Lower lobe of right lung (tissue), 2 donors: Measurements from ENCODE around the gene TANC1. TPM values are rescaled to one million over a fixed set of nuclear protein-coding genes. Genes with fewer than 3 reads are reported as not detected.

Experiments used
- ATAC-seq, 2 donors: fragments of 200-7000 bp; cut with Tn5 transposase; one replicate each; pipeline ENCODE4 v1.9.1; 2020 to 2022; ENCODE audit warnings: mild to moderate bottlenecking in 2 of 2, moderate library complexity in 2 of 2
- DNase-seq: peaks from one replicate; pipeline ENCODE4 v3.0.0-alpha.2; 2020
- H3K27ac ChIP-seq: fragments of 200-600 bp; one replicate; pipeline ENCODE4 v1.8.0; 2022
- H3K27me3 ChIP-seq: fragments of 200-600 bp; one replicate; pipeline ENCODE4 v1.8.0; 2022; ENCODE audit warnings: low read depth
- H3K36me3 ChIP-seq: fragments of 200-600 bp; one replicate; pipeline ENCODE4 v1.8.0; 2022; ENCODE audit warnings: mild to moderate bottlenecking
- H3K4me1 ChIP-seq: fragments of 200-600 bp; one replicate; pipeline ENCODE4 v1.8.0; 2022
- H3K4me3 ChIP-seq: fragments of 200-600 bp; one replicate; pipeline ENCODE4 v1.8.0; 2022; ENCODE audit warnings: mild to moderate bottlenecking
- H3K9me3 ChIP-seq: fragments of 200-600 bp; one replicate; pipeline ENCODE4 v1.8.0; 2022
- intact Hi-C: fragments of 100-400 bp; cut with DNase I; formaldehyde crosslinking; loops from one replicate; pipeline ENCODE4 v1.11.0; 2022
- total RNA-seq: library from RNA; stranded (reverse); fragmentation: NEBNext Ultra II Directional; extraction: Animal tissue kit (Norgen Biotek cat#: 25700); gene quantifications from one replicate; pipeline ENCODE4 v1.2.1, GENCODE V29; 2021
- TF ChIP-seq, protein P1 (sequence below): fragments of 200-600 bp; IDR thresholded peaks from one replicate; pipeline ENCODE4 v1.8.0; 2022; ENCODE audit warnings: antibody characterized with exemption, mild to moderate bottlenecking
- donor health status: DM: no; HTN: yes; CAD: no; lungs with severe emphysema.

TANC1 gene
- total RNA-seq, 1 donor from 2014 or later = 39.5 TPM

DNA sequence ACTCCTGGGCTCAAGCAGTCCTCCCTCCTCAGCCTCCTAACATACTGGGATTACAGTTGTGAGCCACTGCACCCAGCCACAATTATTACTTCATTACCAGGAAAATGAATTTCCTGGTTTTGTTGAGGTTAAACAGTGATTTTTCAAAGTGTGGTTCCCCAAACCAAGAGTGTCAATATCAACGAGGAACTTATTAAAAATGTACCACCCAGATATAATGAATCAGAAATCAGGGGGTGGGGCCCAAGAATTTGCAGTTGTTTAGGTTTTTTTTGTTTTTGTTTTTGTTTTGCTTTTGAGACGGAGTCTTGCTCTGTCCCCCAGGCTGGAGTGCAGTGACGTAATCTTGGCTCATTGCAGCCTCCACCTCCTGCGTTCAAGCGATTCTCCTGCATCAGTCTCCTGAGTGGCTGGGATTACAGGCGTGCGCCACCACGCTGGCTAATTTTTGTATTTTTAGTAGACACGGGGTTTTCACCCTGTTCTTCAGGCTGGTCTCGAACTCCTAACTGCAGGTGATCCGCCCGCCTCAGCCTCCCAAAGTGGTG is 224.0 kb downstream of the TANC1 start:
- Histone ChIP-seq H3K4me1 (no peaks in the 10 kb centered on the region), H3K27ac (no peak overlapping the region), H3K9me3 (no peaks in the 10 kb centered on the region), H3K4me3 (no peak overlapping the region), H3K36me3 (peaks cover 54% of the 10 kb centered on the region), H3K27me3 (no peaks in the 10 kb centered on the region)
- DNase-seq = no peak
- intact Hi-C loops = no loop called here
- TF ChIP-seq, protein P1, sequence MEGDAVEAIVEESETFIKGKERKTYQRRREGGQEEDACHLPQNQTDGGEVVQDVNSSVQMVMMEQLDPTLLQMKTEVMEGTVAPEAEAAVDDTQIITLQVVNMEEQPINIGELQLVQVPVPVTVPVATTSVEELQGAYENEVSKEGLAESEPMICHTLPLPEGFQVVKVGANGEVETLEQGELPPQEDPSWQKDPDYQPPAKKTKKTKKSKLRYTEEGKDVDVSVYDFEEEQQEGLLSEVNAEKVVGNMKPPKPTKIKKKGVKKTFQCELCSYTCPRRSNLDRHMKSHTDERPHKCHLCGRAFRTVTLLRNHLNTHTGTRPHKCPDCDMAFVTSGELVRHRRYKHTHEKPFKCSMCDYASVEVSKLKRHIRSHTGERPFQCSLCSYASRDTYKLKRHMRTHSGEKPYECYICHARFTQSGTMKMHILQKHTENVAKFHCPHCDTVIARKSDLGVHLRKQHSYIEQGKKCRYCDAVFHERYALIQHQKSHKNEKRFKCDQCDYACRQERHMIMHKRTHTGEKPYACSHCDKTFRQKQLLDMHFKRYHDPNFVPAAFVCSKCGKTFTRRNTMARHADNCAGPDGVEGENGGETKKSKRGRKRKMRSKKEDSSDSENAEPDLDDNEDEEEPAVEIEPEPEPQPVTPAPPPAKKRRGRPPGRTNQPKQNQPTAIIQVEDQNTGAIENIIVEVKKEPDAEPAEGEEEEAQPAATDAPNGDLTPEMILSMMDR = no peak
- no peak for ATAC-seq

DNA sequence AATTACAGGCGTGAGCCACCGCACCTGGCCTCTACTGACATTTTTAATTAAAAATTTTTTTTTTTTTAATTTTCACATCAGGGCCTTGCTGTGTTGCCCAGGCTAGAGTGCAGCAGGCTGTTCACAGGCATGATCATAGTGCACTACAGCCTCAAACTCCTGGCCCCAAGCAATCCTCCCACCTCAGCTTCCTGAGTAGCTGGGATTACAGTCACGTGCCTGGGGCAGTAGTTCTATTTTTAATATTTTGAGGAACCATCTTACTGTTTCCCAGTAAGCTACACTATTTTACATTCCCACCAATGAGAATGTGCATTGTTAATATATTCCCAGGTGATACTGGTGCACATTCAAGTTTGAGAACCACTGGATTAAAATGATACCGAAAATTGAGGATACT is 225.4 kb downstream of the TANC1 start:
- ATAC-seq (no peak), DNase-seq (no peak)

DNA sequence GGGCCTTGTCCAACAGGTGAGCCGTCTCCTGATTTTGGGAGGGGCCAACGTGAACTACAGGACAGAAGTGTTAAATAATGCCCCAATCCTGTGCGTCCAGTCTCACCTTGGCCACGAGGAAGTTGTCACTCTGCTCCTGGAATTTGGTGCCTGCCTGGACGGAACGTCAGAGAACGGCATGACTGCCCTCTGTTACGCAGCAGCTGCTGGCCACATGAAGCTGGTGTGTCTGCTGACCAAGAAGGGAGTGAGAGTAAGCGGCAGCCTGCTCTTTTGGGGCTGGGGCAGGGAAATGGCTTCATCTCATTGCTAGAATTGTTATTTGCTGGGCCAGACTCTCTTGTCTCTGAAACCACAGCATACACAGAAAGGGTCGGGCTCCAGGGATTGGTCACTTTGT is 225.8 kb downstream of the TANC1 start:
- DNase-seq = no peak
- intact Hi-C loops = no loop called here
- H3K9me3 ChIP-seq = no peaks in the 10 kb centered on the region
- no peak overlapping the region for H3K27ac ChIP-seq
- H3K27me3 ChIP-seq = no peaks in the 10 kb centered on the region
- H3K4me3 ChIP-seq = no peak overlapping the region
- H3K4me1 ChIP-seq = no peaks in the 10 kb centered on the region
- no peak for ATAC-seq
- TF ChIP-seq, protein P1 = no peak
- peaks cover 62% of the 10 kb centered on the region for H3K36me3 ChIP-seq

More for the DNA sequence above, 225.4 kb downstream of the TANC1 start:
- intact Hi-C loops = no loop called here
- no peaks in the 10 kb centered on the region for H3K4me1 ChIP-seq
- no peak overlapping the region for H3K27ac ChIP-seq
- peaks cover 62% of the 10 kb centered on the region for H3K36me3 ChIP-seq
- H3K27me3 ChIP-seq = no peaks in the 10 kb centered on the region
- TF ChIP-seq, protein P1 = no peak
- no peak overlapping the region for H3K4me3 ChIP-seq
- no peaks in the 10 kb centered on the region for H3K9me3 ChIP-seq

DNA sequence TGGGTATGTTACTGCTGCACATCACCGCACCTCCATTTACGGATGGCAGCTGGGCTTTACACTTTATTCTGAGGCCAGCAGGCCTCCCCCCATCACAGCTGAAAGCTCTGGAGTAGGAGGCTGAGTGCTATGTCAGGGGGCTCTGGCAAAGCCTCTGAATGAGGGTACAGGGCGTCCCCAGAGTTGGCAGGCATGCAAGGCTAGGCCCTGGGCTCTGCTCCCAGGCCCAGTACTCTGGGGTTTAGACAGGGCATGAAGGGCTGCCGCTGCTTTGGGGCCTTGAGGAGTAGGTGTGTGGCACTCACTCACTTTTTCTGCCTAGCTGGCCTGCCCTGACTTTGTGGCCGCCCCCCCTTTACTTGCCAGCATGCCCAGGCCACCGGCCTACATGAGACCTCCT is 227.3 kb downstream of the TANC1 start:
- peaks cover 59% of the 10 kb centered on the region for H3K36me3 ChIP-seq
- intact Hi-C loops = no loop called here
- H3K27me3 ChIP-seq = no peaks in the 10 kb centered on the region
- no peaks in the 10 kb centered on the region for H3K9me3 ChIP-seq
- H3K4me1 ChIP-seq = peaks cover 10% of the 10 kb centered on the region
- ATAC-seq (no peak), DNase-seq (no peak)
- H3K27ac ChIP-seq = no peak overlapping the region
- TF ChIP-seq, protein P1 = no peak
- H3K4me3 ChIP-seq = no peak overlapping the region

DNA sequence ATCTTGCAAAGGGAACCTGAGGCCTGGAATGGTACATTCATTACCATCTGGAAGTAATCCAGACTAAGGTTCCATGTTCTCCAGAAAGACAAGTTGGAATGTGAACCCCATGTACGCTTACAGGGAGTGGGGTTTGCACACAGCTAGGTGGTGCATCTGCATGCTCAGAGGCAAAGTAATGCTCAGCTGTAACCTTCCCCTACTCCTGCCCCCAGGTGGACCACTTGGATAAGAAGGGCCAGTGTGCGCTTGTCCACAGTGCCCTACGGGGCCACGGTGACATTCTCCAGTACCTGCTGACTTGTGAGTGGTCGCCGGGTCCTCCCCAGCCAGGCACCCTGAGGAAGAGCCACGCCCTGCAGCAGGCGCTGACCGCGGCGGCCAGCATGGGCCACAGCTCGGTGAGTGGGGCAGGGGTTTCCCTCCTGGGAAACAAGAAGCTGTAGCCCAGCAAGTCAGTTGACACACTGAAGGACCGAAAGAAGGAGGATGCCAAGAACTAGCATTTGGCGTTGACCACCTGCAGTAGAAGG is 228.0 kb downstream of the TANC1 start:
- DNase-seq (no peak), ATAC-seq (no peak)

More for the DNA sequence above, 228.0 kb downstream of the TANC1 start:
- Histone ChIP-seq H3K27ac (no peak overlapping the region), H3K36me3 (peaks cover 59% of the 10 kb centered on the region), H3K4me3 (no peak overlapping the region), H3K27me3 (no peaks in the 10 kb centered on the region), H3K9me3 (no peaks in the 10 kb centered on the region), H3K4me1 (peaks cover 16% of the 10 kb centered on the region)
- intact Hi-C loops = no loop called here
- TF ChIP-seq, protein P1 = no peak
